Smooth muscle cell (in vitro differentiated cells): ENCODE results near the gene SORCS2. TPM values are rescaled to one million over a fixed set of nuclear protein-coding genes. Genes with fewer than 3 reads are reported as not detected.

ENCODE experiments used
- DNase-seq: peaks from one replicate; lab custom pipeline; 2025; ENCODE audit not compliant: unreplicated experiment; lab: John Stamatoyannopoulos, UW
- H2AFZ ChIP-seq: fragments of 200-600 bp; sonication (generic); 2 replicates; pipeline ENCODE4 v1.6.0; 2016; ENCODE audit warnings: antibody characterized with exemption, low read depth, mild to moderate bottlenecking
- H3F3A ChIP-seq: fragments of 200-600 bp; sonication (generic); 2 replicates; pipeline ENCODE4 v1.6.0; 2017; ENCODE audit warnings: antibody characterized with exemption, low read depth
- H3K27ac ChIP-seq: fragments of 200-600 bp; sonication (generic); 2 replicates; pipeline ENCODE4 v1.5.1; 2016; ENCODE audit warnings: low read depth, mild to moderate bottlenecking
- H3K27me3 ChIP-seq: fragments of 200-600 bp; sonication (generic); 2 replicates; pipeline ENCODE4 v1.6.1; 2016; ENCODE audit warnings: low read depth, mild to moderate bottlenecking
- H3K36me3 ChIP-seq: fragments of 200-600 bp; sonication (generic); 2 replicates; pipeline ENCODE4 v1.5.1; 2016; ENCODE audit warnings: low read depth
- H3K4me1 ChIP-seq: fragments of 200-600 bp; sonication (generic); 2 replicates; pipeline ENCODE4 v1.5.1; 2016; ENCODE audit warnings: low read depth
- H3K4me2 ChIP-seq: fragments of 200-600 bp; sonication (generic); 2 replicates; pipeline ENCODE4 v1.6.0; 2016; ENCODE audit warnings: mild to moderate bottlenecking
- H3K4me3 ChIP-seq: fragments of 200-600 bp; sonication (generic); 2 replicates; pipeline ENCODE4 v1.5.1; 2016; ENCODE audit warnings: mild to moderate bottlenecking
- H3K79me2 ChIP-seq: fragments of 200-600 bp; sonication (generic); 2 replicates; pipeline ENCODE4 v1.6.0; 2016; ENCODE audit warnings: low read depth, mild to moderate bottlenecking
- H3K9ac ChIP-seq: fragments of 200-600 bp; sonication (generic); 2 replicates; pipeline ENCODE4 v1.6.0; 2016; ENCODE audit warnings: low read depth
- H3K9me3 ChIP-seq: fragments of 200-600 bp; sonication (generic); replicated peaks from 2 replicates; pipeline ENCODE4 v1.5.1; 2016; ENCODE audit warnings: low read depth
- H4K20me1 ChIP-seq: fragments of 200-600 bp; sonication (generic); 2 replicates; pipeline ENCODE4 v1.6.0; 2016; ENCODE audit warnings: low read depth
- CTCF ChIP-seq: fragments of 200-600 bp; sonication (generic); IDR thresholded peaks from 2 replicates; pipeline ENCODE4 v1.5.1; 2017; ENCODE audit warnings: borderline replicate concordance, mild to moderate bottlenecking, antibody characterized with exemption; ENCODE audit not compliant: insufficient read depth, poor library complexity, severe bottlenecking
- WGBS: methylation state at CpG from one replicate; pipeline ENCODE4 v1.1.7; 2016; ENCODE audit warnings: low lambda C conversion rate; 5-methylcytosine and 5-hydroxymethylcytosine counted together
- polyA plus RNA-seq: library from polyadenylated mRNA; unstranded; fragments of >200 nt; fragmentation: Nextera tagmentation; extraction: Ambion mirVana; gene quantifications from 2 replicates; pipeline ENCODE4 v1.2.1, GENCODE V29; 2016
- total RNA-seq: library from RNA; depleted of rRNA; stranded (reverse); fragments of >200 nt; gene quantifications from 2 replicates; pipeline ENCODE4 v1.2.3, GENCODE V29; 2014

The SORCS2 gene
- total and polyA plus RNA-seq, 2 experiments from 2014 or later: 5.2 to 9.3 TPM

DNA sequence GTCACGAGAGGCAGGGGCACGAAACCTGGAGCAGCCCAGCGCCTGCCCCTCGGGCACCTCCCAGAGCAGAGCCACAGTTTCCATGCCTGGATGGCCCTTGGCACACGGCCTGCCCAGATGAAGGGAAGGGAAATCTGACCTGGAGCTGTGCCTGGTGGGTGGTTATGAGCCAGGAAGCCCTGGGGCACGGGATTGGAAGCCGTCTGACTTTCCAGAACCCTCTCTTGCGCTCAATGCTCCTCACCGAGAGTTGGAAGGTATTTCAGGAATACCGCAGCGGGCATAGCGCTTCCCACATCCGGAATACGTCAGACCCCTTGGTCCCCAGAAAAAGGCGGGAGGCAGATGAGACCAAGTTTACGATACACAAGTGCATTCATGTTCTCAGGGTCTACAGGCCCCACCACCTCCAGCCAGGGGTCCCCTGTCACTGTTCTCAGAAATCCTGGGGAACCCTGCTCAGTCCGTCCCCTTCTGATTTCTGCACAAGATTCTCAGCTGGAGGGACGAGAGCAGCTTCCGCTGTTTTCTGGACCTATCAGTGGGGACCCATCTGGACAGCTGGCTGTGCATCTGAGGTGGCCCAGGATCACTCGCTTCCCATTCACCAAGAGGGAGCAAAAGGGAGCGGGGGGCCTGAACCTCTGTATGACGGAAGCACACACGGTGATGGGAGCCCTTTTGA, 574.5 kb downstream of the SORCS2 start:
- H3K9ac ChIP-seq: no peak overlapping the region
- H2AFZ ChIP-seq: no peak overlapping the region
- no peak for DNase-seq
- no peaks in the 10 kb centered on the region for H3K4me1 ChIP-seq
- H3F3A ChIP-seq: no peaks in the 10 kb centered on the region
- H4K20me1 ChIP-seq: peaks cover 92% of the 10 kb centered on the region
- TF ChIP-seq CTCF: no peak
- H3K4me3 ChIP-seq: no peak overlapping the region
- H3K36me3 ChIP-seq: no peaks in the 10 kb centered on the region
- H3K9me3 ChIP-seq: no peaks in the 10 kb centered on the region
- H3K27me3 ChIP-seq: no peaks in the 10 kb centered on the region
- no peaks in the 10 kb centered on the region for H3K79me2 ChIP-seq
- no peak overlapping the region for H3K4me2 ChIP-seq
- no peak overlapping the region for H3K27ac ChIP-seq
- WGBS: 98% methylated on average over 23 of the region's 23 CpGs

- H4K20me1 ChIP-seq: peaks cover 92% of the 10 kb centered on the region
Measured at GRCh38 chr4:7767526-7767925, 575.2 kb downstream of the SORCS2 start.

DNA sequence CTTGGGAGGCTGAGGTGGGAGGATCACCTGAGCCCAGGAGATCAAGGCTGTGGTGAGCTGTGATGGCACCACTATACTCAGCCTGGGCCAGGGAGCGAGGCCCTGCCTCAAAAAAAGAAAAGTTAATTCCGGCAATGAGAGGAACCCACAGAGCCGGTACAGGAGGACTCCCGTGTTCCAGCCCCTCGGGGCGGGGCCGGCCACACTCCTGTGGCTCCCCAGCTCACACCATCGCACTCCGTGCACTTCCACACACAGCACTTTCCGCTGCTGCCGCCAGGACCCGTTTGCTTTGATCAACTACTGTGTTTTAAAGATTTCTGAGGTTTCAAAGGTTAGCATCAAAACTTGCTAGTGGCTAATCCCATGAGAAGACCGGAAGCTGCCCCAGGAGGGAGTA, 575.6 kb downstream of the SORCS2 start:
- Histone ChIP-seq H3K36me3 (no peaks in the 10 kb centered on the region), H3K27ac (no peak overlapping the region), H3K79me2 (no peaks in the 10 kb centered on the region), H3K9ac (no peak overlapping the region), H3K4me1 (no peaks in the 10 kb centered on the region), H2AFZ (no peak overlapping the region), H3F3A (no peaks in the 10 kb centered on the region), H3K27me3 (no peaks in the 10 kb centered on the region), H3K4me3 (no peak overlapping the region), H3K9me3 (no peaks in the 10 kb centered on the region), H4K20me1 (peaks cover 93% of the 10 kb centered on the region), H3K4me2 (no peak overlapping the region)
- WGBS: 87% methylated on average over 13 of the region's 13 CpGs
- DNase-seq: no peak
- no peak for TF ChIP-seq CTCF

More at GRCh38 chr4:7767526-7767925, 575.2 kb downstream of the SORCS2 start:
- Histone ChIP-seq H3K4me3 (no peak overlapping the region), H3K4me2 (no peak overlapping the region), H3K9me3 (no peaks in the 10 kb centered on the region), H3K4me1 (no peaks in the 10 kb centered on the region), H3K27ac (no peak overlapping the region), H2AFZ (no peak overlapping the region), H3K79me2 (no peaks in the 10 kb centered on the region), H3K27me3 (no peaks in the 10 kb centered on the region), H3K9ac (no peak overlapping the region), H3K36me3 (no peaks in the 10 kb centered on the region), H3F3A (no peaks in the 10 kb centered on the region)
- no peak for TF ChIP-seq CTCF
- DNase-seq: no peak
- WGBS: 96% methylated on average over 9 of the region's 9 CpGs

DNA sequence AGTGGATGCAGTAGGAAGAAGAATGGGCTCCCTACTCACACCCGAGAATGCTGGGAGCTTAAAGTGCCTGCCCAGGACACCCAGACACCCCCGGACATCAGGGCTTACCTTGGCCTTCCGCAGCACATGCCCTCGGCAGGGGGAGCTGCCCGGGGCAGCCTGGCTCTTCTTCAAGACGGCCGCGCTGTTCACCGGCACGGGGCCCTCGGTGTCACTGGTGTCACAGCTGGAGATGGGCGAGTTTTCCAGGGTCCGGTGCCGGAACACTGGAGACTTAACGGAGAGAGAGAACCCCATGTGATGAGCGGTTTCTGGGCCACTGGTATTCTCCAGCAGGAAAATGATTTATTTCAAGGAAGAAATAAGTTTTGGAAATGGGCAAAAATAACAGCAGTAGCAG, 576.4 kb downstream of the SORCS2 start:
- peaks cover 93% of the 10 kb centered on the region for H4K20me1 ChIP-seq
- H3F3A ChIP-seq: no peaks in the 10 kb centered on the region
- H3K9ac ChIP-seq: no peak overlapping the region
- H3K27me3 ChIP-seq: no peaks in the 10 kb centered on the region
- no peak for TF ChIP-seq CTCF
- no peaks in the 10 kb centered on the region for H3K79me2 ChIP-seq
- no peak for DNase-seq
- H3K27ac ChIP-seq: no peak overlapping the region
- no peak overlapping the region for H3K4me2 ChIP-seq
- no peak overlapping the region for H2AFZ ChIP-seq
- no peaks in the 10 kb centered on the region for H3K9me3 ChIP-seq
- H3K4me1 ChIP-seq: no peaks in the 10 kb centered on the region
- 90% methylated on average over 16 of the region's 16 CpGs for WGBS
- H3K4me3 ChIP-seq: no peak overlapping the region
- no peaks in the 10 kb centered on the region for H3K36me3 ChIP-seq
